CD4-positive, CD25-positive, alpha-beta regulatory T cell (primary cell): ENCODE results near the gene MACROD2. TPM values are rescaled to one million over a fixed set of nuclear protein-coding genes. Genes with fewer than 3 reads are reported as not detected.
"Not testable (repeated sequence)": the region's sequence is repeated elsewhere in the genome, so short reads cannot be mapped to it uniquely, and the experiment has no call there.

Experiments used
- ATAC-seq, 2 donors: fragments of 150-1000 bp; cut with Tn5 transposase; one replicate each; pipeline ENCODE4 v1.10.0; 2021; ENCODE audit warnings: low read depth in 2 of 2, moderate number of reproducible peaks in 2 of 2, moderate library complexity in 1 of 2
- DNase-seq, 3 donors: peaks; one replicate each; pipeline versions ENCODE4 v3.0.0 to v3.0.0-alpha.2; 2012 to 2022; ENCODE audit warnings: mixed read lengths in 1 of 3
- H3K27ac ChIP-seq: one replicate; pipeline ENCODE4 v1.7.0; 2013; ENCODE audit warnings: mild to moderate bottlenecking, low read length; ENCODE audit not compliant: insufficient read depth, poor library complexity, severe bottlenecking
- H3K27me3 ChIP-seq: one replicate; pipeline ENCODE4 v1.7.0; 2013; ENCODE audit warnings: low read length; ENCODE audit not compliant: control insufficient read depth, insufficient read depth
- H3K36me3 ChIP-seq: one replicate; pipeline ENCODE4 v1.7.0; 2013; ENCODE audit warnings: mild to moderate bottlenecking, low read length, moderate library complexity; ENCODE audit not compliant: control insufficient read depth, insufficient read depth
- H3K4me1 ChIP-seq: 2 replicates; pipeline ENCODE4 v1.7.0; 2013; ENCODE audit warnings: mild to moderate bottlenecking, low read length; ENCODE audit not compliant: insufficient read depth, control insufficient read depth, poor library complexity, severe bottlenecking
- H3K4me3 ChIP-seq: one replicate; pipeline ENCODE4 v1.7.0; 2013; ENCODE audit warnings: low read depth, mild to moderate bottlenecking, low read length, moderate library complexity
- H3K9me3 ChIP-seq, 2 experiments: 1 replicate in 1 of 2; 2 replicates in 1 of 2; pipeline ENCODE4 v1.7.0; 2013; ENCODE audit warnings: low read length in 2 of 2, mild to moderate bottlenecking in 1 of 2, moderate library complexity in 1 of 2; ENCODE audit not compliant: control insufficient read depth in 2 of 2
- H3K27ac Mint-ChIP-seq, 3 donors: one replicate each; pipeline ENCODE4 v1.8.0; 2020 to 2022; ENCODE audit warnings: mild to moderate bottlenecking in 3 of 3, mixed read lengths in 3 of 3, moderate library complexity in 2 of 3
- H3K27me3 Mint-ChIP-seq: one replicate; pipeline ENCODE4 v1.8.0; 2022; ENCODE audit warnings: mild to moderate bottlenecking, mixed read lengths
- H3K36me3 Mint-ChIP-seq: one replicate; pipeline ENCODE4 v1.8.0; 2020; ENCODE audit warnings: mixed read lengths
- H3K4me1 Mint-ChIP-seq, 4 donors: one replicate each; pipeline ENCODE4 v1.8.0; 2020 to 2022; ENCODE audit warnings: mixed read lengths in 4 of 4, mild to moderate bottlenecking in 1 of 4
- H3K4me3 Mint-ChIP-seq, 4 donors: one replicate each; pipeline ENCODE4 v1.8.0; 2020 to 2022; ENCODE audit warnings: mild to moderate bottlenecking in 4 of 4, mixed read lengths in 4 of 4, moderate library complexity in 3 of 4
- H3K9me3 Mint-ChIP-seq, 7 donors: one replicate each; pipeline ENCODE4 v1.8.0; 2020 to 2022; ENCODE audit warnings: mixed read lengths in 7 of 7, mild to moderate bottlenecking in 3 of 7, moderate library complexity in 2 of 7
- polyA plus RNA-seq, 4 donors: library from polyadenylated mRNA; unstranded; fragments of 300-500 nt; fragmentation: Illumina TruSeq; gene quantifications; one replicate each; pipeline ENCODE4 v1.2.3, GENCODE V29; 2021
- total RNA-seq: library from RNA; stranded (reverse); gene quantifications from one replicate; pipeline ENCODE4 v1.2.3, GENCODE V29; 2022

MACROD2 gene
- total and polyA plus RNA-seq, 5 donors from 2014 or later: 1.4 TPM; not detected in 4

DNA sequence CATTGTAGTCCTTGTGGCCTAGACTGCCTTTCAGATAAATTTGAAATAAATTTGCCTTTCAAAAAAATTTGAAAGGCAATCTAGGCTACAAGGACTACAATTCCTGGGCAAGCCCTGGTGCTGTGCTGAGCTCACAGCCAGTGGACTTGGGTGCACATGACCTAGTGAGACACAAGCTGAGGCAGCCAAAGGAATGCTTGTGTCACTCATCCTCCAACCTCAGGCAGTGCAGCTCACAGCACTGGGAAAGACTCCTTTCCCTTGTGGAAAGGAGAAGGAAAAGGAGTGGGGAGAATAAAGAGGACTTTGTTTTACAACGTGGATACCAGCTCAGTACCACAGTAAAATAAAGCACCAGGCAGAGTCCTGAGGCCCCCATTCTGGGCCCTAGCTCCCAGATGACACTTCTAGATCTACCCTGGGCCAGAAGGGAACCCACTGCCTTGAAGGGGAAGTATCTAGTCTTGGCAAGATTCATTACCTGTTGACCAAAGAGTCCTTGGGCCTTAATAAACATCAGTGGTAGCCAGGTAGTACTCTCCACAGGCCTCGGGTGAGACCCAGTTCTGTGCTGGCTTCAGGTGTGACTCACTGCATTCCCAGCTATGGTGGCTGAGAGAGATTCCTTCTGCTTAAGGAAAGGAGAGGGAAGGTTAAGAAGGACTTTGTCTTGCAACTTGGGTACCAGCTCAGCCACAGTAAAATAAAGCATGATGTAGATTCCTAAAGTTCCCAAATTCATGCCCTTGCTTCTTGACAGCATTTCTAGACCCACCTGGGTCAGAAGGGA is 1001.8 kb downstream of the MACROD2 start:
- ATAC-seq (no peak), DNase-seq (no peak)
- peaks cover 2 to 27% (median 4%) of the 10 kb centered on the region in 7 donors for H3K9me3 Mint-ChIP-seq
- no peak overlapping the region for H3K4me3 Mint-ChIP-seq
- no peaks in the 10 kb centered on the region for H3K4me1 Mint-ChIP-seq
- no peak overlapping the region for H3K4me3 ChIP-seq
- peaks cover 3 to 13% of the 10 kb centered on the region in 2 experiments for H3K9me3 ChIP-seq
- no peaks in the 10 kb centered on the region for H3K36me3 ChIP-seq
- no peaks in the 10 kb centered on the region for H3K36me3 Mint-ChIP-seq
- no peaks in the 10 kb centered on the region for H3K27me3 ChIP-seq
- H3K27me3 Mint-ChIP-seq: no peaks in the 10 kb centered on the region
- H3K27ac ChIP-seq: no peak overlapping the region
- no peak overlapping the region for H3K27ac Mint-ChIP-seq
- H3K4me1 ChIP-seq: no peaks in the 10 kb centered on the region

GRCh38 chr20:14997791-14998190 is 1002.5 kb downstream of the MACROD2 start:
- H3K27ac ChIP-seq: no peak overlapping the region
- H3K36me3 ChIP-seq: no peaks in the 10 kb centered on the region
- H3K9me3 ChIP-seq: peaks cover 3 to 13% of the 10 kb centered on the region in 2 experiments
- no peak for ATAC-seq
- H3K9me3 Mint-ChIP-seq: peaks cover 2 to 27% (median 6%) of the 10 kb centered on the region in 7 donors
- H3K27me3 Mint-ChIP-seq: no peaks in the 10 kb centered on the region
- no peaks in the 10 kb centered on the region for H3K27me3 ChIP-seq
- H3K27ac Mint-ChIP-seq: no peak overlapping the region
- H3K4me3 ChIP-seq: no peak overlapping the region
- DNase-seq: no peak
- H3K36me3 Mint-ChIP-seq: no peaks in the 10 kb centered on the region
- H3K4me1 ChIP-seq: no peaks in the 10 kb centered on the region
- no peaks in the 10 kb centered on the region for H3K4me1 Mint-ChIP-seq
- H3K4me3 Mint-ChIP-seq: no peak overlapping the region

GRCh38 chr20:15005300-15005986 is 1010.1 kb downstream of the MACROD2 start:
- DNase-seq (no peak), ATAC-seq (no peak)
- no peak overlapping the region for H3K4me3 ChIP-seq
- H3K9me3 ChIP-seq: peaks cover 0 to 4% of the 10 kb centered on the region in 2 experiments
- Mint-ChIP-seq H3K27ac (no peak overlapping the region), H3K27me3 (no peaks in the 10 kb centered on the region), H3K4me3 (no peak overlapping the region), H3K36me3 (no peaks in the 10 kb centered on the region), H3K4me1 (no peaks in the 10 kb centered on the region), H3K9me3 (peaks cover 0 to 14% (median 4%) of the 10 kb centered on the region in 7 donors)
- H3K4me1 ChIP-seq: no peaks in the 10 kb centered on the region
- H3K36me3 ChIP-seq: no peaks in the 10 kb centered on the region
- H3K27me3 ChIP-seq: no peaks in the 10 kb centered on the region
- no peak overlapping the region for H3K27ac ChIP-seq

DNA sequence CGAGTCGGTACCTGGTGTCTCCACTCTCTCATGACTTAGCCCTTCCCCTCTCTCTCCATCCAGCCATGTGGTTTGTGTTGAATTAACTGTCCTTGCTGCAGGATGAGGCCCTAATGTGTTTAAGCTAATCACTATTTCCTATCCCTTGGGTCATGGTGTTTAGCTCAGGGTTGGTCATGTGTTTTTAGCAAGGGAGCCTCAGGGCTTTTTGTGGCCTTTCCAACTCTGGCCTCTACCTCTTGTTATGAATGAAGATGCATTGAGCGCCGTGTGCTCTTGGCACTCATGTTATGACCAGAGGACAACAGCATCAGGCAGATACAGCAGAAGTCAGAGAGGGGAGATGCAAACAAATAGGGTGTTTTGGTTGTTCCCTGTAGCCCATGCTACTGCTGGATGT is 1016.3 kb downstream of the MACROD2 start:
- no peak overlapping the region for H3K27ac Mint-ChIP-seq
- peaks cover 5% of the 10 kb centered on the region for H3K27me3 Mint-ChIP-seq
- Histone ChIP-seq H3K36me3 (no peaks in the 10 kb centered on the region), H3K27ac (no peak overlapping the region), H3K27me3 (no peaks in the 10 kb centered on the region), H3K9me3 (no peaks in the 10 kb centered on the region), H3K4me1 (no peaks in the 10 kb centered on the region), H3K4me3 (no peak overlapping the region)
- ATAC-seq: no peak
- peaks cover 0 to 18% (median 8%) of the 10 kb centered on the region in 7 donors for H3K9me3 Mint-ChIP-seq
- no peaks in the 10 kb centered on the region for H3K4me1 Mint-ChIP-seq
- DNase-seq: no peak
- no peaks in the 10 kb centered on the region for H3K36me3 Mint-ChIP-seq
- H3K4me3 Mint-ChIP-seq: no peak overlapping the region

DNA sequence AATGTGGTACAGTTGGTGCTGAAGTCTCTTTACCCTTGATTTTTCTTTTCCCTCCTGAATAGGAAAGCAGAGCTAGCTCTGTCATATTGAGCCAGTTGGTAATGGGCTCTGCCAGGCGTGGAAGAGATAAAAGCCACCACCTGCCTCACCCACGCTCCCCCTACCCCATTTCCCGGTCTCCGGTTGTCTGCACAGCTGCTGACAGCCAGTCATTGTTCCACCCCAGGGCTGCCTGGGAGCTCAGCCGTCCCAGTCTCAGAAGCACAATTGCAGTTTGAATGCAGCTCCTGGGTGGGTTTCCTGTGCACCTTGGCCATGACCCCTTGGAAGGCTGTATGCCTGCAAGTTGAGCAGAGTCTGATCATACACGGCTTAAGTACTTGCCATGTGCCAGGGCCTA is 1017.2 kb downstream of the MACROD2 start:
- H3K27ac Mint-ChIP-seq: no peak overlapping the region
- no peaks in the 10 kb centered on the region for H3K4me1 Mint-ChIP-seq

DNA sequence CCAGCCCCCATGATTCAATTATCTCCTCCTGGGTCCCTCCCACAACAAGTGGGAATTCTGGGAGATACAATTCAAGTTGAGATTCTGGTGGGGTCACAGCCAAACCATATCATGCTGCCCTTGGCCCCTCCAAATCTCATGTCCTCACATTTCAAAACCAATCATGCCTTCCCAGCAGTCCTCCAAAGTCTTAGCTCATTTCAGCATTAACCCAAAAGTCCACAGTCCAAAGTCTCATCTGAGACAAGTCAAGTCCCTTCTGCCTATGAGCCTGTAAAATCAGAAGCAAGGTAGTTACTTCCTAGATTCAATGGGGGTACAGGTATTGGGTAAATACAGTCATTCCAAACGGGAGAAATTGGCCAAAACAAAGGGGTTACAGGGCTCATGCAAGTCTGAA is 1021.6 kb downstream of the MACROD2 start:
- H3K4me3 ChIP-seq, ATAC-seq, H3K36me3 Mint-ChIP-seq, H3K4me1 ChIP-seq, DNase-seq, H3K4me3 Mint-ChIP-seq, H3K9me3 ChIP-seq, H3K27ac ChIP-seq, H3K27me3 ChIP-seq, H3K27me3 Mint-ChIP-seq, H3K27ac Mint-ChIP-seq, H3K4me1 Mint-ChIP-seq, H3K36me3 ChIP-seq: not testable (repeated sequence)
- H3K9me3 Mint-ChIP-seq: peaks cover 0 to 16% (median 5%) of the 10 kb centered on the region in 7 donors

More for the DNA sequence above, 1017.2 kb downstream of the MACROD2 start:
- ATAC-seq (no peak), DNase-seq (no peak)
- no peak overlapping the region for H3K4me3 Mint-ChIP-seq
- no peak overlapping the region for H3K27ac ChIP-seq
- H3K4me3 ChIP-seq: no peak overlapping the region
- peaks cover 0 to 18% (median 8%) of the 10 kb centered on the region in 7 donors for H3K9me3 Mint-ChIP-seq
- H3K9me3 ChIP-seq: no peaks in the 10 kb centered on the region
- no peaks in the 10 kb centered on the region for H3K36me3 ChIP-seq
- H3K27me3 ChIP-seq: no peaks in the 10 kb centered on the region
- no peaks in the 10 kb centered on the region for H3K36me3 Mint-ChIP-seq
- H3K4me1 ChIP-seq: no peaks in the 10 kb centered on the region
- H3K27me3 Mint-ChIP-seq: peaks cover 5% of the 10 kb centered on the region

DNA sequence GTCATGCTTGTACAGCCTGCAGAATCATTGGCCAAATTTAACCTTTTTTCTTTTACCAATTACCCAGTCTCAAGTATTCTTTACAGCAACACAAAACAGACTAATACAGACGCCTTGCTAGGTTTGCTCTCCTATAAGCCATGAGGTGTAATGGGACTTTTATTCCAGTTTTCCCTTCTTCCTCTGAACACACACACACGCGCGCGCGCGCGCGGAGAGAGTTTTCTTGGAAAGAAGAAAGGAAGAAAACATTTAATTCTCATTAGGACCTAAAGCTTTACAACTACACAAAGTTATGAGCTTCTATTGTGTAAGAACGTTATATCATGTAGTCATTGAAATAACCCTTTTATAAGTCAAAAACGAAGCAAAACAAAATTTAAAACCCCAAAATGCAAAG is 1023.6 kb downstream of the MACROD2 start:
- Mint-ChIP-seq H3K36me3 (no peaks in the 10 kb centered on the region), H3K27ac (no peak overlapping the region), H3K4me1 (no peaks in the 10 kb centered on the region), H3K27me3 (no peaks in the 10 kb centered on the region), H3K9me3 (peaks cover 0 to 21% (median 8%) of the 10 kb centered on the region in 7 donors), H3K4me3 (no peak overlapping the region)
- no peak for DNase-seq
- Histone ChIP-seq H3K4me3 (no peak overlapping the region), H3K4me1 (no peaks in the 10 kb centered on the region), H3K27ac (no peak overlapping the region), H3K27me3 (no peaks in the 10 kb centered on the region), H3K9me3 (no peaks in the 10 kb centered on the region), H3K36me3 (no peaks in the 10 kb centered on the region)
- no peak for ATAC-seq
